ENCODE data around the gene TRMT10A.
A peak's percentile ranks its signal among the peaks of the same experiment; 100 is the strongest.

Gene TRMT10A

GRCh38 chr4:99563310-99564186 is at the start of gene TRMT10A:
TRMT10A (minus strand) TSS chr4:99564039; CDS start chr4:99559338, 4,701 bp downstream.
- TF ChIP-seq CTCF (IDR thresholded peaks at IDR 0.05; ENCODE audit: insufficient read depth, low read depth, low read length, missing control alignments): no peak
- peak; percentile 98 for DNase-seq (ENCODE audit: low read depth)
- H3K4me3 ChIP-seq (ENCODE audit: low read depth, low read length): peak within 1 kb of the TSS; percentile 83

- DNase-seq (ENCODE audit: low read depth): no peak
- H3K4me3 ChIP-seq (ENCODE audit: low read depth, low read length): no peak overlapping the region
Measured at GRCh38 chr4:99612704-99613103, 48.9 kb upstream of the TRMT10A start.

GRCh38 chr4:99612281-99612680 is 48.4 kb upstream of the TRMT10A start:
- H3K4me3 ChIP-seq (ENCODE audit: low read depth, low read length): no peak overlapping the region
- no peak for DNase-seq (ENCODE audit: low read depth)
- no peak for TF ChIP-seq CTCF (IDR thresholded peaks at IDR 0.05; ENCODE audit: insufficient read depth, low read depth, low read length, missing control alignments)

More at GRCh38 chr4:99612704-99613103, 48.9 kb upstream of the TRMT10A start:
- TF ChIP-seq CTCF (IDR thresholded peaks at IDR 0.05; ENCODE audit: insufficient read depth, low read depth, low read length, missing control alignments): no peak

GRCh38 chr4:99610605-99611175 is 46.9 kb upstream of the TRMT10A start:
- no peak overlapping the region for H3K4me3 ChIP-seq (ENCODE audit: low read depth, low read length)
- no peak for DNase-seq (ENCODE audit: low read depth)
- TF ChIP-seq CTCF (IDR thresholded peaks at IDR 0.05; ENCODE audit: insufficient read depth, low read depth, low read length, missing control alignments): no peak

- DNase-seq (ENCODE audit: low read depth): no peak
- TF ChIP-seq CTCF (IDR thresholded peaks at IDR 0.05; ENCODE audit: insufficient read depth, low read depth, low read length, missing control alignments): no peak
Measured at GRCh38 chr4:99608417-99608816, 44.6 kb upstream of the TRMT10A start.

GRCh38 chr4:99606716-99607115 is 42.9 kb upstream of the TRMT10A start:
- H3K4me3 ChIP-seq (ENCODE audit: low read depth, low read length): no peak overlapping the region
- TF ChIP-seq CTCF (IDR thresholded peaks at IDR 0.05; ENCODE audit: insufficient read depth, low read depth, low read length, missing control alignments): no peak
- DNase-seq (ENCODE audit: low read depth): no peak

More at GRCh38 chr4:99608417-99608816, 44.6 kb upstream of the TRMT10A start:
- H3K4me3 ChIP-seq (ENCODE audit: low read depth, low read length): no peak overlapping the region
